SK-N-SH treated with all-trans-retinoic acid at 6 μM for 48 hours (cell line): Measurements from ENCODE around the gene OSCAR.
"Not testable (repeated sequence)": the region's sequence is repeated elsewhere in the genome, so short reads cannot be mapped to it uniquely, and the experiment has no call there.

Experiments used
- ARNTL ChIP-seq: fragments of 450-650 bp; formaldehyde crosslinking; IDR thresholded peaks from 2 replicates; pipeline ENCODE4 v1.5.0; 2020; ENCODE audit warnings: low read depth, mild to moderate bottlenecking, moderate library complexity, borderline replicate concordance
- BACH2 ChIP-seq: fragments of 250-450 bp; sonication (Bioruptor Pico); IDR thresholded peaks from 2 replicates; pipeline ENCODE4 v1.9.0; 2021; ENCODE audit warnings: mild to moderate bottlenecking, borderline replicate concordance
- CSDC2 ChIP-seq: fragments of 250-450 bp; sonication (Bioruptor Pico); IDR thresholded peaks from 2 replicates; pipeline ENCODE4 v1.5.0; 2020; ENCODE audit warnings: mild to moderate bottlenecking, moderate library complexity
- PATZ1 ChIP-seq: fragments of 250-450 bp; sonication (Bioruptor Pico); IDR thresholded peaks from 2 replicates; pipeline ENCODE4 v1.8.0; 2020; ENCODE audit warnings: mild to moderate bottlenecking, moderate library complexity, borderline replicate concordance
- POU6F1 ChIP-seq: fragments of 250-450 bp; sonication (Bioruptor Pico); IDR thresholded peaks from 2 replicates; pipeline ENCODE4 v1.8.0; 2021; ENCODE audit warnings: low read depth, mild to moderate bottlenecking, moderate library complexity, borderline replicate concordance
- TSHZ2 ChIP-seq: fragments of 250-450 bp; sonication (Bioruptor Pico); IDR thresholded peaks from 2 replicates; pipeline ENCODE4 v1.5.0; 2020; ENCODE audit warnings: mild to moderate bottlenecking, moderate library complexity
- ZFP3 ChIP-seq: fragments of 250-450 bp; sonication (Bioruptor Pico); IDR thresholded peaks from 2 replicates; pipeline ENCODE4 v1.5.0; 2020; ENCODE audit warnings: mild to moderate bottlenecking, moderate library complexity
- ZNF70 ChIP-seq: fragments of 450-650 bp; formaldehyde crosslinking; IDR thresholded peaks from 2 replicates; pipeline ENCODE4 v1.5.0; 2020; ENCODE audit warnings: mild to moderate bottlenecking, moderate library complexity

GRCh38 chr19:54095859-54096616, 4.6 kb downstream of the OSCAR start:
- TF ChIP-seq POU6F1, ZNF70, PATZ1, TSHZ2, ARNTL, CSDC2, BACH2, ZFP3 (CRISPR knock-in tag): not testable (repeated sequence)
